WTC11 (cell line): ENCODE results near the gene SORCS1. TPM values are rescaled to one million over a fixed set of nuclear protein-coding genes. Genes with fewer than 3 reads are reported as not detected.

Source experiments
- ATAC-seq: fragments of 200-7000 bp; cut with Tn5 transposase; 2 replicates; pipeline ENCODE4 v1.10.0; 2021; ENCODE audit warnings: mild to moderate bottlenecking, moderate library complexity
- CTCF ChIA-PET: fragments of 300-600 bp; sonication (Branson Sonifier 250); formaldehyde crosslinking; loops from one replicate; lab custom pipeline; 2021; ENCODE audit warnings: antibody characterized with exemption; lab: Charles Lee
- POLR2A ChIA-PET: fragments of 350-600 bp; sonication (Branson Sonifier 250); formaldehyde crosslinking; loops from one replicate; lab custom pipeline; 2021; ENCODE audit warnings: antibody characterized with exemption; lab: Charles Lee
- DNase-seq: peaks from one replicate; pipeline ENCODE4 v3.0.0; 2021; ENCODE audit warnings: low spot score
- H3K27ac Mint-ChIP-seq: 2 replicates; pipeline ENCODE4 v1.8.0; 2021; ENCODE audit warnings: mixed read lengths
- H3K27me3 Mint-ChIP-seq: 2 replicates; pipeline ENCODE4 v1.8.0; 2021; ENCODE audit warnings: low read depth, mild to moderate bottlenecking, moderate library complexity, mixed read lengths
- H3K36me3 Mint-ChIP-seq: 2 replicates; pipeline ENCODE4 v1.8.0; 2021; ENCODE audit warnings: mixed read lengths
- H3K4me1 Mint-ChIP-seq: 2 replicates; pipeline ENCODE4 v1.8.0; 2022; ENCODE audit warnings: mixed read lengths
- H3K4me3 Mint-ChIP-seq: 2 replicates; pipeline ENCODE4 v1.8.0; 2021; ENCODE audit warnings: mild to moderate bottlenecking, moderate library complexity, mixed read lengths
- H3K9me3 Mint-ChIP-seq: 2 replicates; pipeline ENCODE4 v1.8.0; 2021; ENCODE audit warnings: mixed read lengths
- ETV6 ChIP-seq: sonication (generic); formaldehyde crosslinking; IDR thresholded peaks from 2 replicates; pipeline ENCODE4 v1.8.1; 2022; ENCODE audit warnings: mild to moderate bottlenecking, missing genetic modification reagents
- FOXJ3 ChIP-seq: sonication (generic); formaldehyde crosslinking; IDR thresholded peaks from 2 replicates; pipeline ENCODE4 v1.9.0; 2021; ENCODE audit warnings: missing genetic modification reagents, mild to moderate bottlenecking, borderline replicate concordance
- MXD4 ChIP-seq: fragments of 250-450 bp; sonication (Bioruptor Pico); IDR thresholded peaks from 2 replicates; pipeline ENCODE4 v1.8.0; 2021; ENCODE audit warnings: mild to moderate bottlenecking, moderate library complexity, borderline replicate concordance
- MYBL2 ChIP-seq: sonication (generic); formaldehyde crosslinking; IDR thresholded peaks from 2 replicates; pipeline ENCODE4 v1.8.1; 2023; ENCODE audit warnings: mild to moderate bottlenecking, moderate library complexity, missing genetic modification reagents
- PRRX2 ChIP-seq: fragments of 250-450 bp; sonication (Bioruptor Pico); IDR thresholded peaks from 2 replicates; pipeline ENCODE4 v1.8.0; 2021; ENCODE audit warnings: mild to moderate bottlenecking
- RELA ChIP-seq: sonication (generic); formaldehyde crosslinking; IDR thresholded peaks from 2 replicates; pipeline ENCODE4 v1.8.1; 2022; ENCODE audit warnings: missing genetic modification reagents, mild to moderate bottlenecking, borderline replicate concordance
- TCF7 ChIP-seq: sonication (generic); formaldehyde crosslinking; IDR thresholded peaks from 2 replicates; pipeline ENCODE4 v1.8.0; 2022; ENCODE audit warnings: mild to moderate bottlenecking, low read depth, missing genetic modification reagents, moderate library complexity
- TEAD4 ChIP-seq: sonication (generic); formaldehyde crosslinking; IDR thresholded peaks from 2 replicates; pipeline ENCODE4 v1.8.0; 2022; ENCODE audit warnings: mild to moderate bottlenecking, missing genetic modification reagents
- ZNF138 ChIP-seq: sonication (generic); formaldehyde crosslinking; conservative IDR thresholded peaks from 2 replicates; pipeline ENCODE4 v1.8.1; 2022; ENCODE audit warnings: mild to moderate bottlenecking, moderate library complexity, missing genetic modification reagents
- ZNF219 ChIP-seq: sonication (generic); formaldehyde crosslinking; IDR thresholded peaks from 2 replicates; pipeline ENCODE4 v1.8.0; 2023; ENCODE audit warnings: missing genetic modification reagents, mild to moderate bottlenecking, borderline replicate concordance
- ZNF263 ChIP-seq: sonication (generic); formaldehyde crosslinking; IDR thresholded peaks from 2 replicates; pipeline ENCODE4 v1.8.1; 2022; ENCODE audit warnings: low read depth, mild to moderate bottlenecking, moderate library complexity, missing genetic modification reagents
- ZNF671 ChIP-seq: fragments of 250-450 bp; sonication (Bioruptor Pico); IDR thresholded peaks from 2 replicates; pipeline ENCODE4 v1.8.0; 2021; ENCODE audit warnings: mild to moderate bottlenecking
- total RNA-seq: library from RNA; stranded (reverse); gene quantifications from 3 replicates; pipeline ENCODE4 v1.2.3, GENCODE V29; 2021
- TF ChIP-seq, protein P1 (sequence below): sonication (generic); formaldehyde crosslinking; IDR thresholded peaks from 2 replicates; pipeline ENCODE4 v1.8.1; 2022; ENCODE audit warnings: mild to moderate bottlenecking, missing genetic modification reagents, moderate library complexity, borderline replicate concordance
- TF ChIP-seq, protein P2 (sequence below): sonication (generic); formaldehyde crosslinking; IDR thresholded peaks from 2 replicates; pipeline ENCODE4 v1.8.1; 2023; ENCODE audit warnings: mild to moderate bottlenecking, missing genetic modification reagents
- TF ChIP-seq, protein P3 (sequence below): fragments of 250-450 bp; sonication (Bioruptor Pico); IDR thresholded peaks from 2 replicates; pipeline ENCODE4 v2.1.2; 2022; ENCODE audit warnings: mild to moderate bottlenecking, moderate library complexity
- TF ChIP-seq, protein P4 (sequence below): fragments of 250-450 bp; sonication (Bioruptor Pico); IDR thresholded peaks from 2 replicates; pipeline ENCODE4 v1.9.0; 2021; ENCODE audit warnings: mild to moderate bottlenecking
- TF ChIP-seq, protein P5 (sequence below): sonication (generic); formaldehyde crosslinking; IDR thresholded peaks from 2 replicates; pipeline ENCODE4 v1.8.0; 2023; ENCODE audit warnings: missing genetic modification reagents, mild to moderate bottlenecking, borderline replicate concordance
- TF ChIP-seq, protein P6 (sequence below): fragments of 250-450 bp; sonication (Bioruptor Pico); IDR thresholded peaks from 2 replicates; pipeline ENCODE4 v1.9.0; 2021; ENCODE audit warnings: moderate library complexity, mild to moderate bottlenecking, inconsistent platforms, borderline replicate concordance
- TF ChIP-seq, protein P7 (sequence below): fragments of 250-450 bp; sonication (Bioruptor Pico); IDR thresholded peaks from 2 replicates; pipeline ENCODE4 v1.9.0; 2021; ENCODE audit warnings: mild to moderate bottlenecking, borderline replicate concordance

SORCS1 gene
- total RNA-seq, 1 experiment from 2014 or later: 3.3 TPM

DNA sequence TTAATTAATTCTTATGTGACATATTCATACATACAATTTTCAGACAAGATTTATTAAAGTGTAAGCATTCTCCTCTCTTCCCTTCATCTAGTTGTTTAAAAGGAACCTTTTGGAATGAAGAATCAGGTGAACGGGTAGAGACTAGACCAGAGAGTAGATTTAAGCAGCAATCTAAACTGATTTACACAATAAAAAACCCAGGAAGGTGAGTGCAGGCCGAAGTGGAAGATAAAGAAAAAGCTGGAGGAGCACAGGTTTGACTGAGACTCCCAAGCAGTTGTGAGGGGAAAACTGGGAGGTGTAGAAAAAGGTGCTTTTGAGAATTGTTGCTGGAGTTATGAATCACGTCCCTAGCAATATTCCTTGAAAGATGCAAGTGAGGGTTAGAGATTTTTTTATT is 601.1 kb downstream of the SORCS1 start:
- H3K27me3 Mint-ChIP-seq: peaks cover 5% of the 10 kb centered on the region; the same call in 1 of the 2 replicates
- POLR2A ChIA-PET: no interaction called here
- ATAC-seq (peak; percentile 83), DNase-seq (no peak)
- no peaks in the 10 kb centered on the region for H3K9me3 Mint-ChIP-seq
- H3K36me3 Mint-ChIP-seq: no peaks in the 10 kb centered on the region
- CTCF ChIA-PET: no interaction called here
- peak overlapping the region; percentile 1; the same call in 1 of the 2 replicates for H3K27ac Mint-ChIP-seq
- peaks cover 20% of the 10 kb centered on the region for H3K4me1 Mint-ChIP-seq
- TF ChIP-seq TCF7 (CRISPR knock-in tag) (no peak), ZNF138 (CRISPR knock-in tag) (no peak), ZNF219 (CRISPR knock-in tag) (no peak), MYBL2 (CRISPR knock-in tag) (no peak), MXD4 (CRISPR knock-in tag) (no peak), ETV6 (CRISPR knock-in tag) (no peak), FOXJ3 (CRISPR knock-in tag) (no peak), RELA (CRISPR knock-in tag) (no peak), TEAD4 (CRISPR knock-in tag) (no peak), PRRX2 (CRISPR knock-in tag) (no peak), ZNF263 (CRISPR knock-in tag) (no peak), ZNF671 (CRISPR knock-in tag) (no peak)
- TF ChIP-seq, protein P1, sequence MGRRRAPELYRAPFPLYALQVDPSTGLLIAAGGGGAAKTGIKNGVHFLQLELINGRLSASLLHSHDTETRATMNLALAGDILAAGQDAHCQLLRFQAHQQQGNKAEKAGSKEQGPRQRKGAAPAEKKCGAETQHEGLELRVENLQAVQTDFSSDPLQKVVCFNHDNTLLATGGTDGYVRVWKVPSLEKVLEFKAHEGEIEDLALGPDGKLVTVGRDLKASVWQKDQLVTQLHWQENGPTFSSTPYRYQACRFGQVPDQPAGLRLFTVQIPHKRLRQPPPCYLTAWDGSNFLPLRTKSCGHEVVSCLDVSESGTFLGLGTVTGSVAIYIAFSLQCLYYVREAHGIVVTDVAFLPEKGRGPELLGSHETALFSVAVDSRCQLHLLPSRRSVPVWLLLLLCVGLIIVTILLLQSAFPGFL (CRISPR knock-in tag): no peak
- TF ChIP-seq, protein P2, sequence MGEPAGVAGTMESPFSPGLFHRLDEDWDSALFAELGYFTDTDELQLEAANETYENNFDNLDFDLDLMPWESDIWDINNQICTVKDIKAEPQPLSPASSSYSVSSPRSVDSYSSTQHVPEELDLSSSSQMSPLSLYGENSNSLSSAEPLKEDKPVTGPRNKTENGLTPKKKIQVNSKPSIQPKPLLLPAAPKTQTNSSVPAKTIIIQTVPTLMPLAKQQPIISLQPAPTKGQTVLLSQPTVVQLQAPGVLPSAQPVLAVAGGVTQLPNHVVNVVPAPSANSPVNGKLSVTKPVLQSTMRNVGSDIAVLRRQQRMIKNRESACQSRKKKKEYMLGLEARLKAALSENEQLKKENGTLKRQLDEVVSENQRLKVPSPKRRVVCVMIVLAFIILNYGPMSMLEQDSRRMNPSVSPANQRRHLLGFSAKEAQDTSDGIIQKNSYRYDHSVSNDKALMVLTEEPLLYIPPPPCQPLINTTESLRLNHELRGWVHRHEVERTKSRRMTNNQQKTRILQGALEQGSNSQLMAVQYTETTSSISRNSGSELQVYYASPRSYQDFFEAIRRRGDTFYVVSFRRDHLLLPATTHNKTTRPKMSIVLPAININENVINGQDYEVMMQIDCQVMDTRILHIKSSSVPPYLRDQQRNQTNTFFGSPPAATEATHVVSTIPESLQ (CRISPR knock-in tag): no peak
- TF ChIP-seq, protein P3, sequence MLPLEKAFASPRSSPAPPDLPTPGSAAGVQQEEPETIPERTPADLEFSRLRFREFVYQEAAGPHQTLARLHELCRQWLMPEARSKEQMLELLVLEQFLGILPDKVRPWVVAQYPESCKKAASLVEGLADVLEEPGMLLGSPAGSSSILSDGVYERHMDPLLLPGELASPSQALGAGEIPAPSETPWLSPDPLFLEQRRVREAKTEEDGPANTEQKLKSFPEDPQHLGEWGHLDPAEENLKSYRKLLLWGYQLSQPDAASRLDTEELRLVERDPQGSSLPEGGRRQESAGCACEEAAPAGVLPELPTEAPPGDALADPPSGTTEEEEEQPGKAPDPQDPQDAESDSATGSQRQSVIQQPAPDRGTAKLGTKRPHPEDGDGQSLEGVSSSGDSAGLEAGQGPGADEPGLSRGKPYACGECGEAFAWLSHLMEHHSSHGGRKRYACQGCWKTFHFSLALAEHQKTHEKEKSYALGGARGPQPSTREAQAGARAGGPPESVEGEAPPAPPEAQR (CRISPR knock-in tag): no peak
- TF ChIP-seq, protein P4, sequence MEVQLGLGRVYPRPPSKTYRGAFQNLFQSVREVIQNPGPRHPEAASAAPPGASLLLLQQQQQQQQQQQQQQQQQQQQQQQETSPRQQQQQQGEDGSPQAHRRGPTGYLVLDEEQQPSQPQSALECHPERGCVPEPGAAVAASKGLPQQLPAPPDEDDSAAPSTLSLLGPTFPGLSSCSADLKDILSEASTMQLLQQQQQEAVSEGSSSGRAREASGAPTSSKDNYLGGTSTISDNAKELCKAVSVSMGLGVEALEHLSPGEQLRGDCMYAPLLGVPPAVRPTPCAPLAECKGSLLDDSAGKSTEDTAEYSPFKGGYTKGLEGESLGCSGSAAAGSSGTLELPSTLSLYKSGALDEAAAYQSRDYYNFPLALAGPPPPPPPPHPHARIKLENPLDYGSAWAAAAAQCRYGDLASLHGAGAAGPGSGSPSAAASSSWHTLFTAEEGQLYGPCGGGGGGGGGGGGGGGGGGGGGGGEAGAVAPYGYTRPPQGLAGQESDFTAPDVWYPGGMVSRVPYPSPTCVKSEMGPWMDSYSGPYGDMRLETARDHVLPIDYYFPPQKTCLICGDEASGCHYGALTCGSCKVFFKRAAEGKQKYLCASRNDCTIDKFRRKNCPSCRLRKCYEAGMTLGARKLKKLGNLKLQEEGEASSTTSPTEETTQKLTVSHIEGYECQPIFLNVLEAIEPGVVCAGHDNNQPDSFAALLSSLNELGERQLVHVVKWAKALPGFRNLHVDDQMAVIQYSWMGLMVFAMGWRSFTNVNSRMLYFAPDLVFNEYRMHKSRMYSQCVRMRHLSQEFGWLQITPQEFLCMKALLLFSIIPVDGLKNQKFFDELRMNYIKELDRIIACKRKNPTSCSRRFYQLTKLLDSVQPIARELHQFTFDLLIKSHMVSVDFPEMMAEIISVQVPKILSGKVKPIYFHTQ: no peak
- TF ChIP-seq, protein P5, sequence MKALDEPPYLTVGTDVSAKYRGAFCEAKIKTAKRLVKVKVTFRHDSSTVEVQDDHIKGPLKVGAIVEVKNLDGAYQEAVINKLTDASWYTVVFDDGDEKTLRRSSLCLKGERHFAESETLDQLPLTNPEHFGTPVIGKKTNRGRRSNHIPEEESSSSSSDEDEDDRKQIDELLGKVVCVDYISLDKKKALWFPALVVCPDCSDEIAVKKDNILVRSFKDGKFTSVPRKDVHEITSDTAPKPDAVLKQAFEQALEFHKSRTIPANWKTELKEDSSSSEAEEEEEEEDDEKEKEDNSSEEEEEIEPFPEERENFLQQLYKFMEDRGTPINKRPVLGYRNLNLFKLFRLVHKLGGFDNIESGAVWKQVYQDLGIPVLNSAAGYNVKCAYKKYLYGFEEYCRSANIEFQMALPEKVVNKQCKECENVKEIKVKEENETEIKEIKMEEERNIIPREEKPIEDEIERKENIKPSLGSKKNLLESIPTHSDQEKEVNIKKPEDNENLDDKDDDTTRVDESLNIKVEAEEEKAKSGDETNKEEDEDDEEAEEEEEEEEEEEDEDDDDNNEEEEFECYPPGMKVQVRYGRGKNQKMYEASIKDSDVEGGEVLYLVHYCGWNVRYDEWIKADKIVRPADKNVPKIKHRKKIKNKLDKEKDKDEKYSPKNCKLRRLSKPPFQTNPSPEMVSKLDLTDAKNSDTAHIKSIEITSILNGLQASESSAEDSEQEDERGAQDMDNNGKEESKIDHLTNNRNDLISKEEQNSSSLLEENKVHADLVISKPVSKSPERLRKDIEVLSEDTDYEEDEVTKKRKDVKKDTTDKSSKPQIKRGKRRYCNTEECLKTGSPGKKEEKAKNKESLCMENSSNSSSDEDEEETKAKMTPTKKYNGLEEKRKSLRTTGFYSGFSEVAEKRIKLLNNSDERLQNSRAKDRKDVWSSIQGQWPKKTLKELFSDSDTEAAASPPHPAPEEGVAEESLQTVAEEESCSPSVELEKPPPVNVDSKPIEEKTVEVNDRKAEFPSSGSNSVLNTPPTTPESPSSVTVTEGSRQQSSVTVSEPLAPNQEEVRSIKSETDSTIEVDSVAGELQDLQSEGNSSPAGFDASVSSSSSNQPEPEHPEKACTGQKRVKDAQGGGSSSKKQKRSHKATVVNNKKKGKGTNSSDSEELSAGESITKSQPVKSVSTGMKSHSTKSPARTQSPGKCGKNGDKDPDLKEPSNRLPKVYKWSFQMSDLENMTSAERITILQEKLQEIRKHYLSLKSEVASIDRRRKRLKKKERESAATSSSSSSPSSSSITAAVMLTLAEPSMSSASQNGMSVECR (CRISPR knock-in tag): no peak
- TF ChIP-seq, protein P6, sequence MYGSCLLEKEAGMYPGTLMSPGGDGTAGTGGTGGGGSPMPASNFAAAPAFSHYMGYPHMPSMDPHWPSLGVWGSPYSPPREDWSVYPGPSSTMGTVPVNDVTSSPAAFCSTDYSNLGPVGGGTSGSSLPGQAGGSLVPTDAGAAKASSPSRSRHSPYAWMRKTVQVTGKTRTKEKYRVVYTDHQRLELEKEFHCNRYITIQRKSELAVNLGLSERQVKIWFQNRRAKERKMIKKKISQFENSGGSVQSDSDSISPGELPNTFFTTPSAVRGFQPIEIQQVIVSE (CRISPR knock-in tag): no peak
- TF ChIP-seq, protein P7, sequence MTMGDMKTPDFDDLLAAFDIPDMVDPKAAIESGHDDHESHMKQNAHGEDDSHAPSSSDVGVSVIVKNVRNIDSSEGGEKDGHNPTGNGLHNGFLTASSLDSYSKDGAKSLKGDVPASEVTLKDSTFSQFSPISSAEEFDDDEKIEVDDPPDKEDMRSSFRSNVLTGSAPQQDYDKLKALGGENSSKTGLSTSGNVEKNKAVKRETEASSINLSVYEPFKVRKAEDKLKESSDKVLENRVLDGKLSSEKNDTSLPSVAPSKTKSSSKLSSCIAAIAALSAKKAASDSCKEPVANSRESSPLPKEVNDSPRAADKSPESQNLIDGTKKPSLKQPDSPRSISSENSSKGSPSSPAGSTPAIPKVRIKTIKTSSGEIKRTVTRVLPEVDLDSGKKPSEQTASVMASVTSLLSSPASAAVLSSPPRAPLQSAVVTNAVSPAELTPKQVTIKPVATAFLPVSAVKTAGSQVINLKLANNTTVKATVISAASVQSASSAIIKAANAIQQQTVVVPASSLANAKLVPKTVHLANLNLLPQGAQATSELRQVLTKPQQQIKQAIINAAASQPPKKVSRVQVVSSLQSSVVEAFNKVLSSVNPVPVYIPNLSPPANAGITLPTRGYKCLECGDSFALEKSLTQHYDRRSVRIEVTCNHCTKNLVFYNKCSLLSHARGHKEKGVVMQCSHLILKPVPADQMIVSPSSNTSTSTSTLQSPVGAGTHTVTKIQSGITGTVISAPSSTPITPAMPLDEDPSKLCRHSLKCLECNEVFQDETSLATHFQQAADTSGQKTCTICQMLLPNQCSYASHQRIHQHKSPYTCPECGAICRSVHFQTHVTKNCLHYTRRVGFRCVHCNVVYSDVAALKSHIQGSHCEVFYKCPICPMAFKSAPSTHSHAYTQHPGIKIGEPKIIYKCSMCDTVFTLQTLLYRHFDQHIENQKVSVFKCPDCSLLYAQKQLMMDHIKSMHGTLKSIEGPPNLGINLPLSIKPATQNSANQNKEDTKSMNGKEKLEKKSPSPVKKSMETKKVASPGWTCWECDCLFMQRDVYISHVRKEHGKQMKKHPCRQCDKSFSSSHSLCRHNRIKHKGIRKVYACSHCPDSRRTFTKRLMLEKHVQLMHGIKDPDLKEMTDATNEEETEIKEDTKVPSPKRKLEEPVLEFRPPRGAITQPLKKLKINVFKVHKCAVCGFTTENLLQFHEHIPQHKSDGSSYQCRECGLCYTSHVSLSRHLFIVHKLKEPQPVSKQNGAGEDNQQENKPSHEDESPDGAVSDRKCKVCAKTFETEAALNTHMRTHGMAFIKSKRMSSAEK: no peak
- H3K4me3 Mint-ChIP-seq: no peak overlapping the region
